Heart left ventricle (tissue), 16 donors: ENCODE data around the gene ARSG. TPM values are rescaled to one million over a fixed set of nuclear protein-coding genes. Genes with fewer than 3 reads are reported as not detected.

Experiments used
- ATAC-seq, 4 donors: fragments of 200-7000 bp; cut with Tn5 transposase; one replicate each; pipeline ENCODE4 v1.9.1; 2020 to 2022; ENCODE audit warnings: moderate library complexity in 4 of 4, mild to moderate bottlenecking in 3 of 4, moderate number of reproducible peaks in 1 of 4
- DNase-seq, 5 donors: peaks; one replicate each; pipeline ENCODE4 v3.0.0-alpha.2; 2020
- H3K27ac ChIP-seq, 12 donors: fragments of 200-600 bp; sonication (generic) in 4 of 12; one replicate each; pipeline versions ENCODE4 v1.5.0 to v1.8.0; 2016 to 2022; ENCODE audit warnings: mild to moderate bottlenecking in 2 of 12
- H3K27me3 ChIP-seq, 9 donors: fragments of 200-600 bp; sonication (generic) in 2 of 9; one replicate each; pipeline versions ENCODE4 v1.5.1 to v1.8.0; 2016 to 2022; ENCODE audit warnings: mild to moderate bottlenecking in 3 of 9
- H3K36me3 ChIP-seq, 9 donors: fragments of 200-600 bp; sonication (generic) in 2 of 9; one replicate each; pipeline versions ENCODE4 v1.5.0 to v1.8.0; 2018 to 2022; ENCODE audit warnings: mild to moderate bottlenecking in 2 of 9
- H3K4me1 ChIP-seq, 12 donors: fragments of 200-600 bp; sonication (generic) in 4 of 12; one replicate each; pipeline versions ENCODE4 v1.5.0 to v1.8.0; 2016 to 2022; ENCODE audit warnings: mild to moderate bottlenecking in 3 of 12
- H3K4me3 ChIP-seq, 12 donors: fragments of 200-600 bp; sonication (generic) in 4 of 12; one replicate each; pipeline versions ENCODE4 v1.5.0 to v1.8.0; 2017 to 2022; ENCODE audit warnings: mild to moderate bottlenecking in 9 of 12, moderate library complexity in 4 of 12
- H3K9me3 ChIP-seq, 12 donors: fragments of 200-600 bp; sonication (generic) in 4 of 12; one replicate each; pipeline versions ENCODE4 v1.5.0 to v1.8.0; 2016 to 2022; ENCODE audit warnings: mild to moderate bottlenecking in 1 of 12
- CTCF ChIP-seq, 12 donors: fragments of 200-600 bp; sonication (generic) in 4 of 12; IDR thresholded peaks; one replicate each; pipeline versions ENCODE4 v1.5.0 to v1.8.0; 2018 to 2022; ENCODE audit warnings: antibody characterized with exemption in 12 of 12, mild to moderate bottlenecking in 5 of 12
- POLR2A ChIP-seq, 2 donors: fragments of 450-650 bp; IDR thresholded peaks; one replicate each; pipeline ENCODE4 v1.6.1; 2017; ENCODE audit warnings: antibody characterized with exemption in 2 of 2, mild to moderate bottlenecking in 2 of 2, moderate library complexity in 2 of 2
- WGBS, 4 donors: extraction: QIAGEN DNeasy Blood & Tissue Kit in 2 of 4; methylation state at CpG; one replicate each; pipeline versions ENCODE4 v1.1.5 to v1.1.7; 2013 to 2018; 5-methylcytosine and 5-hydroxymethylcytosine counted together
- intact Hi-C, 10 donors: fragments of 100-400 bp; cut with DNase I; formaldehyde crosslinking; loops; one replicate each; pipeline versions ENCODE4 v1.11.1 to v1.14.2; 2022
- polyA plus RNA-seq, 2 donors: library from polyadenylated mRNA; stranded (reverse); fragments of 200-250 nt; gene quantifications; one replicate each; pipeline ENCODE4 v1.2.3, GENCODE V29; 2013
- total RNA-seq, 9 donors: library from RNA; depleted of rRNA in 2 of 9; stranded (reverse); fragments of >200 nt in 2 of 9; fragmentation: NEBNext Ultra II Directional in 3 of 9; extraction: Animal tissue kit (Norgen Biotek cat#: 25700) in 3 of 9; gene quantifications; one replicate each; pipeline versions ENCODE4 v1.1.0 to v1.2.4, GENCODE V29; 2016 to 2023
- donor health status: ischemic (EF 13 %, LVEDD 7.1; RV severe dilation, severe dysfunction).
- donor health status: healthy with polysubstance abuse.
- donor health status: DM: no; HTN: yes; CAD: no.
- donor health status: DM: no; HTN: no; CAD: no.
- donor health status: ischemic (EF 25% LVEDD 6.9; RV normal size, moderate dysfunction).
- donor health status: ischemic (EF 25% LVEDD 5.7; RV mildly dilated, moderate dysfunction).
- donor health status: healthy.
- donor health status: DM: yes; HTN: yes; CAD: no.
- donor health status: ischemic (EF 35%, LVEDD 5.7; RV mildly dilated, moderate dysfunction).
- donor health status: nonischemic (EF 11% LVEDD 7.7; RV severe dilation, severe dysfunction).
- donor health status: DM: yes; HTN: yes; CAD: no.
- donor health status: PGD.
- donor health status: ischemic (EF 29% LVEDD 5.4; RV normal size, mild dysfunction).
- donor health status: nonischemic (EF 23%, LVEDD 6.1; RV moderate dilation, normal function).

ARSG gene
- total and polyA plus RNA-seq, 11 donors, result 1.2 to 4.9 (median 3.3) TPM

- TF ChIP-seq CTCF (IDR thresholded peaks at IDR 0.05) (no peak), POLR2A (IDR thresholded peaks at IDR 0.05) (no peak)
- intact Hi-C loops, result no loop called here
- no peak overlapping the region for H3K27ac ChIP-seq
- H3K36me3 ChIP-seq, result no peaks in the 10 kb centered on the region
- peaks cover 0 to 28% (median 14%) of the 10 kb centered on the region in 12 donors for H3K9me3 ChIP-seq
- no peak overlapping the region for H3K4me3 ChIP-seq
- ATAC-seq, result no peak
- peaks cover 0 to under 1% (median 0%) of the 10 kb centered on the region in 12 donors for H3K4me1 ChIP-seq
- no peaks in the 10 kb centered on the region for H3K27me3 ChIP-seq
- 95 to 97% (median 95%) methylated on average over 9 of the region's 9 CpGs for WGBS, 4 donors
- DNase-seq, result no peak
Observed at GRCh38 chr17:68334393-68334792, 43.1 kb downstream of the ARSG start.

GRCh38 chr17:68341482-68341881 lies 50.2 kb downstream of the ARSG start:
- 90 to 94% (median 93%) methylated on average over 5 of the region's 5 CpGs for WGBS, 4 donors
- no peak overlapping the region for H3K4me3 ChIP-seq

GRCh38 chr17:68343976-68344375 lies 52.7 kb downstream of the ARSG start:
- ATAC-seq, result peak in 1 of 4 donors; percentile 11
- intact Hi-C loops, result no loop called here
- Histone ChIP-seq H3K27me3 (no peaks in the 10 kb centered on the region), H3K9me3 (no peaks in the 10 kb centered on the region), H3K4me3 (no peak overlapping the region), H3K36me3 (no peaks in the 10 kb centered on the region), H3K4me1 (peaks cover 0 to 55% (median 0%) of the 10 kb centered on the region in 12 donors), H3K27ac (peak overlapping the region in 1 of 12 donors; percentile 51)
- no peak for TF ChIP-seq POLR2A (IDR thresholded peaks at IDR 0.05)
- no peak for TF ChIP-seq CTCF (IDR thresholded peaks at IDR 0.05)
- WGBS, 4 donors, result 79 to 98% (median 85%) methylated on average over 5 of the region's 5 CpGs
- DNase-seq, result no peak

More at GRCh38 chr17:68341482-68341881, 50.2 kb downstream of the ARSG start:
- ATAC-seq (no peak), DNase-seq (no peak)
- TF ChIP-seq CTCF (IDR thresholded peaks at IDR 0.05) (no peak), POLR2A (IDR thresholded peaks at IDR 0.05) (no peak)
- H3K27ac ChIP-seq, result no peak overlapping the region
- H3K36me3 ChIP-seq, result no peaks in the 10 kb centered on the region
- H3K9me3 ChIP-seq, result no peaks in the 10 kb centered on the region
- intact Hi-C loops, result no loop called here
- H3K4me1 ChIP-seq, result peaks cover 0 to 30% (median 0%) of the 10 kb centered on the region in 12 donors
- no peaks in the 10 kb centered on the region for H3K27me3 ChIP-seq

- intact Hi-C loops, result no loop called here
- H3K9me3 ChIP-seq, result no peaks in the 10 kb centered on the region
Observed at GRCh38 chr17:68344701-68345136, 53.4 kb downstream of the ARSG start.

More at GRCh38 chr17:68344701-68345136, 53.4 kb downstream of the ARSG start:
- ATAC-seq (peak in 1 of 4 donors; percentile 18), DNase-seq (no peak)
- 70 to 80% (median 72%) methylated on average over 3 to 4 of the region's 4 CpGs for WGBS, 4 donors
- TF ChIP-seq POLR2A (IDR thresholded peaks at IDR 0.05) (no peak), CTCF (IDR thresholded peaks at IDR 0.05) (no peak)
- no peaks in the 10 kb centered on the region for H3K27me3 ChIP-seq
- no peak overlapping the region for H3K4me3 ChIP-seq
- H3K36me3 ChIP-seq, result no peaks in the 10 kb centered on the region
- H3K27ac ChIP-seq, result peak overlapping the region in 1 of 12 donors; percentile 84
- H3K4me1 ChIP-seq, result peaks cover 0 to 50% (median 0%) of the 10 kb centered on the region in 12 donors
